H9 (cell line): ENCODE results near the gene TMED3. TPM values are rescaled to one million over a fixed set of nuclear protein-coding genes. Genes with fewer than 3 reads are reported as not detected.

ENCODE experiments used
- DNase-seq: peaks from one replicate; pipeline ENCODE4 v3.0.0-alpha.2; 2017
- H2AFZ ChIP-seq: one replicate; pipeline ENCODE4 v1.6.1; 2013; ENCODE audit warnings: mild to moderate bottlenecking, low read length, control low read depth, moderate library complexity
- H2AK5ac ChIP-seq: 2 replicates; pipeline ENCODE4 v1.6.1; 2013; ENCODE audit warnings: low read length, control low read depth, mixed read lengths; ENCODE audit not compliant: insufficient read length
- H2BK120ac ChIP-seq: one replicate; pipeline ENCODE4 v1.6.1; 2013; ENCODE audit warnings: low read depth, mild to moderate bottlenecking, low read length, control low read depth, inconsistent platforms; ENCODE audit not compliant: poor library complexity, severe bottlenecking
- H2BK12ac ChIP-seq: 2 replicates; pipeline ENCODE4 v1.6.1; 2013; ENCODE audit warnings: low read length, control low read depth, mixed read lengths, low read depth; ENCODE audit not compliant: insufficient read length
- H2BK15ac ChIP-seq: 2 replicates; pipeline ENCODE4 v1.6.1; 2013; ENCODE audit warnings: low read depth, low read length, control low read depth
- H2BK20ac ChIP-seq: one replicate; pipeline ENCODE4 v1.6.1; 2013; ENCODE audit warnings: low read depth, mild to moderate bottlenecking, low read length, control low read depth, inconsistent platforms; ENCODE audit not compliant: poor library complexity, severe bottlenecking
- H2BK5ac ChIP-seq: 2 replicates; pipeline ENCODE4 v1.6.1; 2013; ENCODE audit warnings: low read length, control low read depth, mixed read lengths; ENCODE audit not compliant: insufficient read length
- H3K14ac ChIP-seq: 2 replicates; pipeline ENCODE4 v1.6.1; 2013; ENCODE audit warnings: low read length, control low read depth; ENCODE audit not compliant: insufficient read depth
- H3K18ac ChIP-seq: 2 replicates; pipeline ENCODE4 v1.6.1; 2013; ENCODE audit warnings: low read depth, mild to moderate bottlenecking, mixed read lengths, low read length, control low read depth; ENCODE audit not compliant: insufficient read length
- H3K23ac ChIP-seq: 2 replicates; pipeline ENCODE4 v1.6.1; 2013; ENCODE audit warnings: low read length, control low read depth, mixed read lengths, low read depth; ENCODE audit not compliant: insufficient read length
- H3K23me2 ChIP-seq: 2 replicates; pipeline ENCODE4 v1.6.1; 2013; ENCODE audit warnings: low read depth, mild to moderate bottlenecking, mixed read lengths, low read length, control low read depth; ENCODE audit not compliant: insufficient read length, poor library complexity, severe bottlenecking
- H3K27ac ChIP-seq: 2 replicates; pipeline ENCODE4 v1.5.1; 2013; ENCODE audit warnings: low read length, control low read depth, mixed read lengths, low read depth; ENCODE audit not compliant: insufficient read length
- H3K27me3 ChIP-seq: 2 replicates; pipeline ENCODE4 v1.6.1; 2013; ENCODE audit warnings: low read length, control low read depth, inconsistent platforms; ENCODE audit not compliant: insufficient read depth
- H3K4ac ChIP-seq: 2 replicates; pipeline ENCODE4 v1.6.1; 2013; ENCODE audit warnings: low read depth, mild to moderate bottlenecking, control low read depth, inconsistent platforms, low read length, moderate library complexity
- H3K4me1 ChIP-seq: 2 replicates; pipeline ENCODE4 v1.6.1; 2013; ENCODE audit warnings: low read length, control low read depth, inconsistent platforms; ENCODE audit not compliant: insufficient read depth
- H3K4me2 ChIP-seq: 2 replicates; pipeline ENCODE4 v1.6.1; 2013; ENCODE audit warnings: low read length, control low read depth, mixed read lengths; ENCODE audit not compliant: insufficient read length, insufficient read depth
- H3K56ac ChIP-seq: 2 replicates; pipeline ENCODE4 v1.6.1; 2013; ENCODE audit warnings: low read depth, mild to moderate bottlenecking, mixed read lengths, low read length, control low read depth; ENCODE audit not compliant: insufficient read length
- H3K79me1 ChIP-seq: 2 replicates; pipeline ENCODE4 v1.6.1; 2013; ENCODE audit warnings: low read depth, mild to moderate bottlenecking, moderate library complexity, low read length, control low read depth, inconsistent platforms; ENCODE audit not compliant: insufficient read depth, poor library complexity, severe bottlenecking
- H3K79me2 ChIP-seq: 2 replicates; pipeline ENCODE4 v1.6.1; 2013; ENCODE audit warnings: low read length, control low read depth, inconsistent platforms; ENCODE audit not compliant: insufficient read depth
- H3K9ac ChIP-seq: 2 replicates; pipeline ENCODE4 v1.6.1; 2013; ENCODE audit warnings: low read length, control low read depth, mixed read lengths; ENCODE audit not compliant: insufficient read length; ENCODE audit errors: extremely low read depth
- H3K9me3 ChIP-seq: one replicate; pipeline ENCODE4 v1.6.1; 2013; ENCODE audit warnings: low read depth, low read length, inconsistent platforms; ENCODE audit not compliant: control insufficient read depth
- H3T11ph ChIP-seq: one replicate; pipeline ENCODE4 v1.6.1; 2013; ENCODE audit warnings: mild to moderate bottlenecking, low read length, control low read depth, inconsistent platforms
- H4K20me1 ChIP-seq: one replicate; pipeline ENCODE4 v1.6.1; 2013; ENCODE audit not compliant: control insufficient read depth, insufficient read length, insufficient read depth
- H4K5ac ChIP-seq: 2 replicates; pipeline ENCODE4 v1.6.1; 2013; ENCODE audit warnings: low read depth, mild to moderate bottlenecking, mixed read lengths, low read length, control low read depth; ENCODE audit not compliant: insufficient read length
- H4K8ac ChIP-seq: replicated peaks from 2 replicates; pipeline ENCODE4 v1.6.1; 2013; ENCODE audit warnings: low read length, control low read depth, mixed read lengths, low read depth; ENCODE audit not compliant: insufficient read length
- H4K91ac ChIP-seq: 2 replicates; pipeline ENCODE4 v1.6.1; 2013; ENCODE audit warnings: low read depth, mild to moderate bottlenecking, moderate library complexity, mixed read lengths, low read length, control low read depth; ENCODE audit not compliant: insufficient read length
- H3K27ac Mint-ChIP-seq, 3 experiments: 2 replicates in 2 of 3; 3 replicates in 1 of 3; pipeline ENCODE4 v1.8.0; 2020 to 2021; ENCODE audit warnings: mixed read lengths in 3 of 3, mild to moderate bottlenecking in 1 of 3, moderate library complexity in 1 of 3
- H3K27me3 Mint-ChIP-seq: 2 replicates; pipeline ENCODE4 v1.8.0; 2021; ENCODE audit warnings: low read depth, mild to moderate bottlenecking, moderate library complexity, mixed read lengths
- H3K36me3 Mint-ChIP-seq, 3 experiments: 2 replicates in 2 of 3; 3 replicates in 1 of 3; pipeline ENCODE4 v1.8.0; 2020 to 2021; ENCODE audit warnings: low read depth in 3 of 3, mixed read lengths in 3 of 3; ENCODE audit not compliant: insufficient read depth in 1 of 3
- H3K4me1 Mint-ChIP-seq, 2 experiments: 2 replicates each; pipeline ENCODE4 v1.8.0; 2020; ENCODE audit warnings: mixed read lengths in 2 of 2
- H3K4me3 Mint-ChIP-seq, 2 experiments: 2 replicates in 1 of 2; 3 replicates in 1 of 2; pipeline ENCODE4 v1.8.0; 2020 to 2021; ENCODE audit warnings: mild to moderate bottlenecking in 2 of 2, mixed read lengths in 2 of 2, moderate library complexity in 1 of 2
- H3K9me3 Mint-ChIP-seq, 2 experiments: 2 replicates in 1 of 2; 3 replicates in 1 of 2; pipeline ENCODE4 v1.8.0; 2020; ENCODE audit warnings: mild to moderate bottlenecking in 2 of 2, mixed read lengths in 2 of 2, moderate library complexity in 1 of 2
- whole genome bisulfite sequencing: extraction: QIAGEN DNeasy Blood & Tissue Kit; methylation state at CpG from one replicate; pipeline ENCODE4 v1.1.7; 2013; ENCODE audit warnings: missing lambda C conversion rate, low lambda C conversion rate, mixed read lengths; ENCODE audit not compliant: insufficient read length; ENCODE audit errors: extremely low coverage; 5-methylcytosine and 5-hydroxymethylcytosine counted together
- total RNA-seq: library from RNA; stranded (reverse); gene quantifications from 2 replicates; pipeline ENCODE4 v1.2.1, GENCODE V29; 2021
- TF ChIP-seq, protein P1 (sequence below): fragments of 200-600 bp; sonication (generic); conservative IDR thresholded peaks from 3 replicates; pipeline ENCODE4 v1.8.0; 2021; ENCODE audit warnings: antibody characterized with exemption, mild to moderate bottlenecking

TMED3 gene
- total RNA-seq, 1 experiment from 2014 or later: 46.4 TPM

DNA sequence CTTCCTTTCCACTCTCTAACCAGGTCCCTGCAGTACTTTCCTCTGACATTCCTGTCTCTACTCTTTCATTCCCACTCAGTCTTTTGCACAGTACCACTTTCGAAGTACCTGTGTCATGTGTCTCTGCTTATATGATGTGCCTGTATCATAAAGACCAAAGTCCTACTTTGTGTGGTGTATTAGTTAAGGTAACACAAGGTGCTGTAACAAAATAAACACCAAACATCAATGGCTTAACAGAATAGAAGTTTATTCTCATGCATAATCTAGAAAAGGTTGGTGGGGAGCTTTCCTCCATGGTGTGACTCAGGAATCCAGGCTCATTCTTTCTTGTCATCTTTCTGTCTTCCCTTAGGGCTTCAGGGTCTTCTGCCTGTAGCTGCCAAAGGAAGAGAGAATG is 3.3 kb downstream of the TMED3 start:
- no peaks in the 10 kb centered on the region for H3K79me2 ChIP-seq
- H3T11ph ChIP-seq: no peak overlapping the region
- no peak overlapping the region for H3K56ac ChIP-seq
- peaks cover 12% of the 10 kb centered on the region for H3K23me2 ChIP-seq
- DNase-seq: no peak
- no peak overlapping the region for H2BK120ac ChIP-seq
- no peak overlapping the region for H3K14ac ChIP-seq
- H4K20me1 ChIP-seq: no peaks in the 10 kb centered on the region
- H2BK12ac ChIP-seq: no peak overlapping the region
- H4K8ac ChIP-seq: no peak overlapping the region
- Mint-ChIP-seq H3K27me3 (peaks cover 15% of the 10 kb centered on the region), H3K9me3 (peaks cover 2 to 9% of the 10 kb centered on the region in 2 experiments), H3K4me3 (no peak overlapping the region), H3K4me1 (peaks cover 17 to 19% of the 10 kb centered on the region in 2 experiments), H3K36me3 (peaks cover 54 to 66% (median 62%) of the 10 kb centered on the region in 3 experiments), H3K27ac (no peak overlapping the region)
- H3K23ac ChIP-seq: no peak overlapping the region
- H3K9me3 ChIP-seq: peaks cover 7% of the 10 kb centered on the region
- TF ChIP-seq, protein P1, sequence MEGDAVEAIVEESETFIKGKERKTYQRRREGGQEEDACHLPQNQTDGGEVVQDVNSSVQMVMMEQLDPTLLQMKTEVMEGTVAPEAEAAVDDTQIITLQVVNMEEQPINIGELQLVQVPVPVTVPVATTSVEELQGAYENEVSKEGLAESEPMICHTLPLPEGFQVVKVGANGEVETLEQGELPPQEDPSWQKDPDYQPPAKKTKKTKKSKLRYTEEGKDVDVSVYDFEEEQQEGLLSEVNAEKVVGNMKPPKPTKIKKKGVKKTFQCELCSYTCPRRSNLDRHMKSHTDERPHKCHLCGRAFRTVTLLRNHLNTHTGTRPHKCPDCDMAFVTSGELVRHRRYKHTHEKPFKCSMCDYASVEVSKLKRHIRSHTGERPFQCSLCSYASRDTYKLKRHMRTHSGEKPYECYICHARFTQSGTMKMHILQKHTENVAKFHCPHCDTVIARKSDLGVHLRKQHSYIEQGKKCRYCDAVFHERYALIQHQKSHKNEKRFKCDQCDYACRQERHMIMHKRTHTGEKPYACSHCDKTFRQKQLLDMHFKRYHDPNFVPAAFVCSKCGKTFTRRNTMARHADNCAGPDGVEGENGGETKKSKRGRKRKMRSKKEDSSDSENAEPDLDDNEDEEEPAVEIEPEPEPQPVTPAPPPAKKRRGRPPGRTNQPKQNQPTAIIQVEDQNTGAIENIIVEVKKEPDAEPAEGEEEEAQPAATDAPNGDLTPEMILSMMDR: no peak
- no peaks in the 10 kb centered on the region for H3K27me3 ChIP-seq
- H4K5ac ChIP-seq: no peak overlapping the region
- no peak overlapping the region for H2BK20ac ChIP-seq
- no peaks in the 10 kb centered on the region for H3K79me1 ChIP-seq
- H2AFZ ChIP-seq: no peak overlapping the region
- peaks cover 3% of the 10 kb centered on the region; the same call in 1 of the 2 replicates for H3K4me1 ChIP-seq
- H3K18ac ChIP-seq: no peak overlapping the region
- no peak overlapping the region for H2BK5ac ChIP-seq
- H3K9ac ChIP-seq: no peak overlapping the region
- H2AK5ac ChIP-seq: no peak overlapping the region
- no peak overlapping the region for H3K27ac ChIP-seq
- no peak overlapping the region for H3K4me2 ChIP-seq
- H2BK15ac ChIP-seq: no peak overlapping the region
- H4K91ac ChIP-seq: no peak overlapping the region
- H3K4ac ChIP-seq: no peak overlapping the region
- no CpG with 5 or more reads among the region's 1 CpG for WGBS
